CD4-positive, CD25-positive, alpha-beta regulatory T cell (primary cell): ENCODE results near the gene GMEB1. TPM values are rescaled to one million over a fixed set of nuclear protein-coding genes. Genes with fewer than 3 reads are reported as not detected.
"Not testable (repeated sequence)": the region's sequence is repeated elsewhere in the genome, so short reads cannot be mapped to it uniquely, and the experiment has no call there.

Experiments used
- ATAC-seq, 2 donors: fragments of 150-1000 bp; cut with Tn5 transposase; one replicate each; pipeline ENCODE4 v1.10.0; 2021; ENCODE audit warnings: low read depth in 2 of 2, moderate number of reproducible peaks in 2 of 2, moderate library complexity in 1 of 2
- DNase-seq, 3 donors: peaks; one replicate each; pipeline versions ENCODE4 v3.0.0 to v3.0.0-alpha.2; 2012 to 2022; ENCODE audit warnings: mixed read lengths in 1 of 3
- H3K27ac ChIP-seq: one replicate; pipeline ENCODE4 v1.7.0; 2013; ENCODE audit warnings: mild to moderate bottlenecking, low read length; ENCODE audit not compliant: insufficient read depth, poor library complexity, severe bottlenecking
- H3K27me3 ChIP-seq: one replicate; pipeline ENCODE4 v1.7.0; 2013; ENCODE audit warnings: low read length; ENCODE audit not compliant: control insufficient read depth, insufficient read depth
- H3K36me3 ChIP-seq: one replicate; pipeline ENCODE4 v1.7.0; 2013; ENCODE audit warnings: mild to moderate bottlenecking, low read length, moderate library complexity; ENCODE audit not compliant: control insufficient read depth, insufficient read depth
- H3K4me1 ChIP-seq: 2 replicates; pipeline ENCODE4 v1.7.0; 2013; ENCODE audit warnings: mild to moderate bottlenecking, low read length; ENCODE audit not compliant: insufficient read depth, control insufficient read depth, poor library complexity, severe bottlenecking
- H3K4me3 ChIP-seq: one replicate; pipeline ENCODE4 v1.7.0; 2013; ENCODE audit warnings: low read depth, mild to moderate bottlenecking, low read length, moderate library complexity
- H3K9me3 ChIP-seq, 2 experiments: 1 replicate in 1 of 2; 2 replicates in 1 of 2; pipeline ENCODE4 v1.7.0; 2013; ENCODE audit warnings: low read length in 2 of 2, mild to moderate bottlenecking in 1 of 2, moderate library complexity in 1 of 2; ENCODE audit not compliant: control insufficient read depth in 2 of 2
- H3K27ac Mint-ChIP-seq, 3 donors: one replicate each; pipeline ENCODE4 v1.8.0; 2020 to 2022; ENCODE audit warnings: mild to moderate bottlenecking in 3 of 3, mixed read lengths in 3 of 3, moderate library complexity in 2 of 3
- H3K27me3 Mint-ChIP-seq: one replicate; pipeline ENCODE4 v1.8.0; 2022; ENCODE audit warnings: mild to moderate bottlenecking, mixed read lengths
- H3K36me3 Mint-ChIP-seq: one replicate; pipeline ENCODE4 v1.8.0; 2020; ENCODE audit warnings: mixed read lengths
- H3K4me1 Mint-ChIP-seq, 4 donors: one replicate each; pipeline ENCODE4 v1.8.0; 2020 to 2022; ENCODE audit warnings: mixed read lengths in 4 of 4, mild to moderate bottlenecking in 1 of 4
- H3K4me3 Mint-ChIP-seq, 4 donors: one replicate each; pipeline ENCODE4 v1.8.0; 2020 to 2022; ENCODE audit warnings: mild to moderate bottlenecking in 4 of 4, mixed read lengths in 4 of 4, moderate library complexity in 3 of 4
- H3K9me3 Mint-ChIP-seq, 7 donors: one replicate each; pipeline ENCODE4 v1.8.0; 2020 to 2022; ENCODE audit warnings: mixed read lengths in 7 of 7, mild to moderate bottlenecking in 3 of 7, moderate library complexity in 2 of 7
- polyA plus RNA-seq, 4 donors: library from polyadenylated mRNA; unstranded; fragments of 300-500 nt; fragmentation: Illumina TruSeq; gene quantifications; one replicate each; pipeline ENCODE4 v1.2.3, GENCODE V29; 2021
- total RNA-seq: library from RNA; stranded (reverse); gene quantifications from one replicate; pipeline ENCODE4 v1.2.3, GENCODE V29; 2022

GMEB1 gene
- total and polyA plus RNA-seq, 5 donors from 2014 or later, result 14.7 to 18.1 (median 16.2) TPM

- Histone ChIP-seq H3K4me1 (peaks cover 60% of the 10 kb centered on the region), H3K36me3 (peaks cover 66% of the 10 kb centered on the region), H3K4me3 (peak overlapping the region; percentile 32), H3K9me3 (no peaks in the 10 kb centered on the region), H3K27me3 (no peaks in the 10 kb centered on the region), H3K27ac (no peak overlapping the region)
- DNase-seq, result no peak
- Mint-ChIP-seq H3K27ac (peak overlapping the region in 2 of 3 donors; percentile 4 to 36), H3K4me3 (peak overlapping the region; percentile 1 to 100 (median 44)), H3K4me1 (peaks cover 29 to 73% (median 51%) of the 10 kb centered on the region in 4 donors), H3K36me3 (peaks cover 42% of the 10 kb centered on the region), H3K9me3 (no peaks in the 10 kb centered on the region), H3K27me3 (peaks cover 10% of the 10 kb centered on the region)
- ATAC-seq, result no peak
These were observed 71.5 kb downstream of the GMEB1 start for GRCh38 chr1:28740118-28740517.

- Histone ChIP-seq H3K27ac (no peak overlapping the region), H3K9me3 (no peaks in the 10 kb centered on the region), H3K4me1 (peaks cover 64% of the 10 kb centered on the region), H3K4me3 (peak overlapping the region; percentile 43), H3K36me3 (peaks cover 72% of the 10 kb centered on the region), H3K27me3 (no peaks in the 10 kb centered on the region)
- DNase-seq (no peak), ATAC-seq (no peak)
- Mint-ChIP-seq H3K27me3 (no peaks in the 10 kb centered on the region), H3K27ac (peak overlapping the region; percentile 15 to 66 (median 28)), H3K4me1 (peaks cover 35 to 86% (median 57%) of the 10 kb centered on the region in 4 donors), H3K9me3 (peaks cover 0 to 2% (median 0%) of the 10 kb centered on the region in 7 donors), H3K4me3 (peak overlapping the region; percentile 37 to 70 (median 66)), H3K36me3 (peaks cover 49% of the 10 kb centered on the region)
These were observed 75.6 kb downstream of the GMEB1 start for GRCh38 chr1:28744184-28744583.

GRCh38 chr1:28745653-28746173 is 77.1 kb downstream of the GMEB1 start:
- no peaks in the 10 kb centered on the region for H3K27me3 Mint-ChIP-seq
- H3K4me3 Mint-ChIP-seq, result peak overlapping the region; percentile 27 to 78 (median 54)
- ATAC-seq (no peak), DNase-seq (no peak)
- H3K9me3 ChIP-seq, result no peaks in the 10 kb centered on the region
- peaks cover 53% of the 10 kb centered on the region for H3K36me3 Mint-ChIP-seq
- no peaks in the 10 kb centered on the region for H3K27me3 ChIP-seq
- peaks cover 63% of the 10 kb centered on the region for H3K36me3 ChIP-seq
- H3K27ac Mint-ChIP-seq, result no peak overlapping the region
- H3K9me3 Mint-ChIP-seq, result peaks cover 0 to 2% (median 0%) of the 10 kb centered on the region in 7 donors
- H3K4me3 ChIP-seq, result peak overlapping the region; percentile 52
- peaks cover 67% of the 10 kb centered on the region for H3K4me1 ChIP-seq
- peaks cover 41 to 90% (median 59%) of the 10 kb centered on the region in 4 donors for H3K4me1 Mint-ChIP-seq
- no peak overlapping the region for H3K27ac ChIP-seq

- ATAC-seq (no peak), DNase-seq (no peak)
- Mint-ChIP-seq H3K27ac (peak overlapping the region in 1 of 3 donors; percentile 62), H3K4me3 (peak overlapping the region in 3 of 4 donors; percentile 62 to 71 (median 71)), H3K9me3 (peaks cover 0 to 2% (median 0%) of the 10 kb centered on the region in 7 donors), H3K36me3 (peaks cover 22% of the 10 kb centered on the region), H3K4me1 (peaks cover 31 to 70% (median 44%) of the 10 kb centered on the region in 4 donors), H3K27me3 (no peaks in the 10 kb centered on the region)
- peak overlapping the region; percentile 47 for H3K4me3 ChIP-seq
- H3K9me3 ChIP-seq, result no peaks in the 10 kb centered on the region
- peaks cover 31% of the 10 kb centered on the region for H3K36me3 ChIP-seq
- peaks cover 76% of the 10 kb centered on the region for H3K4me1 ChIP-seq
- H3K27me3 ChIP-seq, result no peaks in the 10 kb centered on the region
- no peak overlapping the region for H3K27ac ChIP-seq
These were observed 81.7 kb downstream of the GMEB1 start for GRCh38 chr1:28750330-28750729.

GRCh38 chr1:28750771-28751294 is 82.2 kb downstream of the GMEB1 start:
- peaks cover 22% of the 10 kb centered on the region for H3K36me3 Mint-ChIP-seq
- H3K27ac Mint-ChIP-seq, H3K9me3 ChIP-seq, DNase-seq, H3K27me3 Mint-ChIP-seq, H3K27me3 ChIP-seq, H3K27ac ChIP-seq, H3K9me3 Mint-ChIP-seq, ATAC-seq: not testable (repeated sequence)
- Histone ChIP-seq H3K4me1 (peaks cover 77% of the 10 kb centered on the region), H3K36me3 (peaks cover 28% of the 10 kb centered on the region), H3K4me3 (peak overlapping the region; percentile 32)
- peak overlapping the region in 1 of 4 donors; percentile 86 for H3K4me3 Mint-ChIP-seq
- peaks cover 31 to 66% (median 44%) of the 10 kb centered on the region in 4 donors for H3K4me1 Mint-ChIP-seq

GRCh38 chr1:28751315-28752060 is 82.9 kb downstream of the GMEB1 start:
- DNase-seq (no peak), ATAC-seq (no peak)
- Mint-ChIP-seq H3K4me1 (peaks cover 27 to 60% (median 37%) of the 10 kb centered on the region in 4 donors), H3K36me3 (peaks cover 18% of the 10 kb centered on the region), H3K27me3 (no peaks in the 10 kb centered on the region), H3K4me3 (peak overlapping the region in 2 of 4 donors; percentile 18 to 86), H3K27ac (no peak overlapping the region), H3K9me3 (peaks cover 0 to 2% (median 0%) of the 10 kb centered on the region in 7 donors)
- Histone ChIP-seq H3K9me3 (no peaks in the 10 kb centered on the region), H3K27me3 (no peaks in the 10 kb centered on the region), H3K36me3 (peaks cover 25% of the 10 kb centered on the region), H3K27ac (no peak overlapping the region), H3K4me3 (peak overlapping the region; percentile 32), H3K4me1 (peaks cover 77% of the 10 kb centered on the region)

GRCh38 chr1:28755701-28756100 is 87.1 kb downstream of the GMEB1 start:
- Histone ChIP-seq H3K4me1 (peaks cover 57% of the 10 kb centered on the region), H3K36me3 (peaks cover 16% of the 10 kb centered on the region), H3K27me3 (no peaks in the 10 kb centered on the region), H3K4me3 (peak overlapping the region; percentile 49), H3K27ac (no peak overlapping the region), H3K9me3 (no peaks in the 10 kb centered on the region)
- H3K4me1 Mint-ChIP-seq, result peaks cover 17 to 38% (median 21%) of the 10 kb centered on the region in 4 donors
- no peak for DNase-seq
- no peaks in the 10 kb centered on the region for H3K9me3 Mint-ChIP-seq
- no peak overlapping the region for H3K4me3 Mint-ChIP-seq
- H3K27me3 Mint-ChIP-seq, result no peaks in the 10 kb centered on the region
- H3K27ac Mint-ChIP-seq, result no peak overlapping the region
- H3K36me3 Mint-ChIP-seq, result peaks cover 12% of the 10 kb centered on the region
- ATAC-seq, result no peak
